ENCODE measurements around the gene TECPR1.

Gene TECPR1

GRCh38 chr7:98283127-98283886 lies 31.3 kb upstream of the TECPR1 start:
- DNase-seq = peak; percentile 12

GRCh38 chr7:98282703-98283102 lies 30.7 kb upstream of the TECPR1 start:
- no peak for DNase-seq

GRCh38 chr7:98281757-98282606 lies 29.9 kb upstream of the TECPR1 start:
- DNase-seq = no peak

GRCh38 chr7:98280791-98281756 lies 29.0 kb upstream of the TECPR1 start, which contains the start of gene BRI3:
Gene BRI3 (plus strand): TSS chr7:98281686. CDS start chr7:98281796, 110 bp downstream.
- peak; percentile 90 for DNase-seq

- DNase-seq = no peak
These were observed 28.3 kb upstream of the TECPR1 start for GRCh38 chr7:98280296-98280695.

- DNase-seq = no peak
These were observed 26.9 kb upstream of the TECPR1 start for GRCh38 chr7:98278936-98279335.

DNA sequence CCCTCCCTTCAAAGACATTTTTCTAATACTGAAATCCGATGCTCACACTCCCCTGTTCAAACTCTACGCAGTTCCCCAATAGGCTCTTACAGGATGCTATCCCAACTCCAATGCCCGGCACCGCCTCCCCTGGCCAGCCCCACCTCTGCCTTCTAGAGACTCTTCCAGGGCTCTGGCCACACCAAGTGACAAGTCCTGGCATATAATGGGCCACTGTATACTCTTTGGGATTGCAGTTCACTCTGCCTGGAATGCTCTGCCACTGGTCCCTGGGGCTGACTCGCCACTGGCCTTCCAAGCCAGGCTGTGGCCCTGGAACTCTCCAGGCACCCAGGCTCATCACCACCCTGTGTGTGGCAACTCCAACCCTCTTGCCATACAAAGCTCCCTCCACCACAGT lies 26.4 kb upstream of the TECPR1 start:
- no peak for DNase-seq

DNA sequence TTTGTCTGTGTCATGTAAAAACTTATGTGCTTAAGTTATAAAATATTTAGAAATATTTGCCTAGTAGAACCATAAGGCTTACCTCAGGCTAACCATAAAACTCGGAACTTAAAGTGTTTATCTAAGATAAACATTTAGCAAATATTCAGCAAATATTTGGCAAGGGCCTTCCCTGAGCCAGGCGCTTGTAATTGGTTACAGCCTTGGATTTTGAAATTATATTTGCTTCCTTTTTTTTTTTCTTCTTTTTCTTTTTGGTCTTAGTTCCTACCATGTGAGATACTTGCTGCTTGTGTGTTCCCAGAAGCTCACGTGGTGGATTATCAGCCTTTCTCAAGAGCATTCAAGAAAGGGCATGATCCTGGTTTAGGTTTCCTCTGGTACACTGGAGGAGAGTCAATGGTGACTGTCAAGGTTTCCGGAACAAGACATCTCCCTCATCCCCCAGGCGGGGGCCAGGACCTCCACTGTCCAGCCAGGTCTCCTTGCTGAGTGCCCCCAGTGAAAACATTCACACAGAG lies 24.3 kb upstream of the TECPR1 start:
- DNase-seq = no peak

DNA sequence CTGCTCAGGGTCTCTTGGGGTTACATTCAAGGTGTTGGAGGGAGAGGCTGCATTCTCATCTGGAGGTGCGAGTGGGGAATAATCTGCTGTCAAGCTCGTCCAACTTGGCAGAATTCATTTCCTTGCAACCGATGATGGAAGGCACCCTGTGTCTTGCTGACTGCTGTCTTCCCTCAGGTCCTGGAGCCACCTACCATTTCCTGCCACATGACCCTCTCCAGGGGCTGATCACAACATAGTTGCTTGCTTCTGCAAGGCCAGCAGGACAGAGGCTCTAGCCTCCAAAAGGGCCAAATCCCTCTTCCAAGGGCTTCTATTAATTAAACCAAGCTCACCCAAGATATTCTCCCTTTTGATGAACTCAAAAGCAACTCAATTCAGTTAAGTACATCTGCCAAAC lies 15.3 kb upstream of the TECPR1 start:
- DNase-seq = no peak

DNA sequence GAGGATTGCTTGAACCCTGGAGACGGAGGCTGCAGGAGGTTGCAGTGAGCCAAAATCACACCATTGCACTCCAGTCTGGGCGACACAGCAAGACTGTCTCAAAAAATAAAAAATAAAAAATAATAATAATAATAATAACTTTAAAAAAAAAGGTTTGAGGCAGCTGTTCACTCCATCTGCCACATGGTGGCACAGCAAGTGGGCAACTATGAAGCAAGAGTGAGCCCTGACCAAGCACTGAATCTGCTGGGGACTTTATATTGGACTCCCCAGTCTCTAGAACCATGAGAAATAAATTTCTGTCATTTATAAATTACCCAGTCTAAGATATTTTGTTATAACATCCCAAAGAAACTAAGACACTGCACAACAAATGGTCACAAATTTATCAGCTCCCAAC lies 14.8 kb upstream of the TECPR1 start:
- no peak for DNase-seq

DNA sequence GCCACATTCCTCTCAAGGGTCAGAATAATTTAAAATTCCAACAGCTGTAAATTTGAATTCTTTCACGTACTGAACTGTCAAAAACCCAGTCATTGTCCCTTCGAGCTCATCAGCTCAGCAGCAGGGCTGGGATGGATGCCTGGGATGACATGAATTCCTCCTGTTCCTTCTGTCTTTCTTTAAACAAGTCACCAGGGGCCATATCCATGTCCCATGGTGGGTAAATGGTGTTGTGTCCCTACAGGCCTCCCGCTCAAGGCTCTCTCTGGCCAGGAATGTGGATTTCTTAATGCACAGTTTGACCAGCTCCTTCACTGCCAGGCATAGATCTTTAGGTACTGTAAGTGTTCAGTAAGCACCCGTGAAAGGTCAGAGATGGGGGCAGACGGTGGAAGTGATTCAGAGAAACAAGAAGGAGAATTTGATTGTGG lies 13.8 kb upstream of the TECPR1 start:
- peak; percentile 69 for DNase-seq

- DNase-seq = no peak
These were observed 5.7 kb upstream of the TECPR1 start for GRCh38 chr7:98257701-98258100.

DNA sequence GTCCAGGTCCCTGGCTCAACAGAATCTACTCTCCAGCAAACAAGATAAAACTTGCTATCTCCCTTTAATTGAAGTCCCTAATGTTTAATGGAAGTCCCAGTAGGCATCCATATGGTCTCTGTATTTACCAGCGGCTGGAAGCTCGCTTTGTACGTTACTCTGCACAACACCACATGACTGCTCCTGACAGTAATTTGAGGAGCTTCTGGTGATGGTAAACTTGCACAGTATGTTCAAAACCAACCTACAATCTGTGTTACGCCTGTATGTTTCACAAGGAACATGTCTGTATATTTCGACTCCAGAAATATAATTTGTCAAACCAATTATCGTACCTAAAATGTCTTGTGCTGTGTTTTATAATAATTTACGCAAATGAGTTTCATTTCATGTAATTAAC lies 4.4 kb upstream of the TECPR1 start:
- DNase-seq = no peak

DNA sequence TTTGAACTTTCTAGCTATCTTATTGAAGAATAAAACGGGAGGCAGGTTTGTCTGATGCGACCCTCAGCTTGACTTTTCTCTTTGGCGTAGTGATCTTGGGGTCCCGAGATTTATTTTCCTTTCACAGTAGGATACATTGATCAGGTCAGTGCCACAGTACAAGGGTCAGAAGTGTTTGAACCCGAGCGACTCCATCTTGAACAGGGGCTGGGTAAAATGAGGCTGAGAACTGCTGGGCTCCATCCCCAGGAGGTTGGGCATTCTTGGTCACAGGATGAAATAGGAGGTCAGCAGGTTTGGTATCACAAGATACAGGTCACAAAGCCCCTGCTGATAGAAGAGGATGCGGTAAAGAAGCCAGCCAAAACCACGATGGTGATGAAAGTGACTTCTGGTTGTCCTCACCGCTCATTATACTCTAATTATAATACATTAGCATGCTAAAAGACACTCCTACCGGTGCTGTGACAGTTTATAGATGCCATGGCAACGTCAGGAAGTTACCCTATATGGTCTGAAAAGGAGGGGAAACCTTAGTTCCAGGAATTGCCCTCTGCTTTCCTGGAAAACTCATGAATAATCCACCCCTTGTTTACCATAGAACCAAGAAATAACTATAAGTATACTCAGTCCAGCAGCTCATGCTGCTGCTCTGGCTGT lies 3.0 kb upstream of the TECPR1 start:
- DNase-seq = no peak

DNA sequence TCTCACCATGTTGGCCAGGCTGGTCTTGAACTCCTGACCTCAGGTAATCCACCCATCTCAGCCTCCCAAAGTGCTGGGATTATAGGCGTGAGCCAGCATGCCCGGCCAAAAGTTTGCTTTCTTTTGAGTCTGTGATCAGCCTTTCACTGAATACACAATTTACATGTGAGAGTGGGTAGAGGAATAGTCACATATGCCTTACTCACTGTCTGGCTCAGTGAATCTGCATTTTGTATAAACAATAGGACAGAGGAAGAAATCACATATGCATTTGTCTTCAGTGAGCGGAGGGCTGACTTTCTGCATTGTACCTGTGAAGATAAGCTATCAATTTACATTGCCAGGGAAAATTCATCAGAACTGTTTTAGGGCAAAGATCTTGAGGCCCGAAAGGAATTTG lies 2.5 kb upstream of the TECPR1 start:
- DNase-seq = no peak

DNA sequence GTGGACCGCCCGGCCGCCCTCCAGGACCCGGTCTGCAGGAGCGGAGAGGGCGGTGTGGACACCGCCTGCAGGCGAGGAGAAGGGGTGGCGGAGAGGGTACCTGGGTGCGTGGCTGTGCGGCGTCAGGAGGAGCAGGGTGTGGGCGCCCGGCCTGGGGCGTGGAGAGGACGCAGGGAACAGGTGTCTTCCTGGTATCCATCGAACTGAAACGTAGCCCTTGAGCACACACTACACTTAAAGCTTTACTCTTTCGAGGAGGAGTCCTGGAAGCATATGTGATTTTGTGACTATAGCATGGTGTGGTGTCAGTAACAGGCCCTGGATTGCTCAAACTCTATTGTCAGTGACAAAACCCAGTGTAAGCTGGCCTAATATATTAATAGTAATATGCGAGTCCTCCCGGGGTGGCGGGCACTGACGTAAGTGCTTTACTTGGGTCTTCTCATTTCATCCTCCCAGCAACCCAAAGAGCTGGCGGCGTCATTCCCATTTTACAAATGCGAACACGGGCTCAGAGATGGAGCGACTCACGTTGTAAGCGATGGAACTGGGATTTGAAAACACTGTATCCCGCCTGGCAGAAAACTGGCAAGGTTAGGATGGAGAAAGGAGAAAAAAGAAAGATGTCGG lies 508 bp upstream of the TECPR1 start:
- DNase-seq = no peak

- DNase-seq = no peak
These were observed 816 bp downstream of the TECPR1 start for GRCh38 chr7:98251231-98251600.

DNA sequence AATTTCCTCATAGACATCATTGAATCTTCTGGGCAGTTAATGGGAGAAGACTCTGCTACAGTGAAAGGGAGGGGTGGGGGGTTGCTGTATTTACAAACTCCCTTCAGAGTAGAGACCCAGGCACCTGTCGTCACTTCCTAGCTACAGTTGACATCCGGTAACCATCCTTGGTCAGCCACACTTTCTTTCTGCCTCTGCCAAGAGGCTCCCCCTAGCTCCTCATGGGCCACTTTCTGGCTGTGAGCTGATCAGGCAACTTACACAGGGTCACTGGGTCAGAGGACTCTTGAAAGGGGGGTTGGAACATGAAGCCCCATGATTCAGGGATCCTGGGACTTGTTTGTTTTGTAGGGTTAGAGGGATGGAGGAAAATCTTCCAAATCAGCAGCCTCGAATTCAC lies 1.2 kb downstream of the TECPR1 start:
- DNase-seq = no peak

GRCh38 chr7:98249106-98249505 lies 2.9 kb downstream of the TECPR1 start:
- no peak for DNase-seq

DNA sequence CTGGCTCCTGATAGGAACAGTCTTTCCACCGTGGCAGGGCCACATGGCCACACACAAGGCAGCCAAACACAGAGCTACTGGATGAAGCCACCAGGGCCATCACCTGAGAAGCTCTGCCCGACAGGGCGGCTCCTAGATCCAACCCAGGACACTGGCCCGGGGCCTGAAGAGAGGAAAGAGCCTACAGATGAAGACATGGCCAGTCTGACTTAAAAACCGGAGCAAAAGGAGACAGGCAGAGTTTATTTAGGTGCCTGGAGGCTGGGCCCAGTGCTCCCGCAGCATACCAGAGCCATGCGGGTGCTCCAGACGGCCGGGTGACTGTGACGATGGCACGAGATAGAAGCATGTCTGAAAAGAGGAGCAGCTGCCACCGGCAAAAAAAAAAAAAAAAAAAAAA lies 3.9 kb downstream of the TECPR1 start:
- DNase-seq = no peak

GRCh38 chr7:98244871-98245270 lies 7.2 kb downstream of the TECPR1 start:
- no peak for DNase-seq

All from fibroblast of skin of abdomen (primary cell).